Body of pancreas (tissue), 4 donors: Measurements from ENCODE around the gene ADAMTS4.

ENCODE experiments used
- CTCF ChIP-seq, 7 experiments: fragments of 450-650 bp in 4 of 7; fragments of 200-600 bp in 3 of 7; sonication (generic) in 3 of 7; IDR thresholded peaks; one replicate each; pipeline ENCODE4 v1.5.1; 2016 to 2019; ENCODE audit warnings: antibody characterized with exemption in 7 of 7
- POLR2A ChIP-seq, 3 donors: fragments of 450-650 bp; IDR thresholded peaks; one replicate each; pipeline ENCODE4 v1.6.1; 2016; ENCODE audit warnings: antibody characterized with exemption in 3 of 3, mild to moderate bottlenecking in 2 of 3

- TF ChIP-seq CTCF (IDR thresholded peaks at IDR 0.05) (no peak), POLR2A (IDR thresholded peaks at IDR 0.05) (no peak)
Measured at GRCh38 chr1:161229896-161230295, 31.0 kb upstream of the ADAMTS4 start.
